ENCODE results near the gene FBXL22. TPM values are rescaled to one million over a fixed set of nuclear protein-coding genes. Genes with fewer than 3 reads are reported as not detected.

Gene FBXL22
- total and polyA plus RNA-seq, 2 experiments from 2014 or later: 0.26 TPM; not detected in 1

GRCh38 chr15:63595065-63595464 lies 2.1 kb upstream of the FBXL22 start:
- peaks cover 12% of the 10 kb centered on the region; the same call in 2 of the 3 replicates for H3K36me3 Mint-ChIP-seq (ENCODE audit: low read depth)
- peaks cover 9% of the 10 kb centered on the region for H3K27me3 ChIP-seq (ENCODE audit: insufficient read depth)
- peak; percentile 11; the same call in 2 of the 3 replicates for ATAC-seq
- TF ChIP-seq ZNF114 (CRISPR knock-in tag; IDR thresholded peaks at IDR 0.05): no peak
- no peak for TF ChIP-seq POLR2AphosphoS5 (IDR thresholded peaks at IDR 0.05; ENCODE audit: low read depth)
- TF ChIP-seq CTCF (conservative IDR thresholded peaks at IDR 0.05; ENCODE audit: low read depth in 2 of 2): no peak
- TF ChIP-seq CREB1 (CRISPR knock-in tag; IDR thresholded peaks at IDR 0.05; ENCODE audit: low read depth): no peak
- no peak for TF ChIP-seq NANOG (IDR thresholded peaks at IDR 0.05; ENCODE audit: borderline replicate concordance)
- no peak for TF ChIP-seq STAT1 (IDR thresholded peaks at IDR 0.05; ENCODE audit: unreplicated experiment)
- no peaks in the 10 kb centered on the region for H3K9me2 ChIP-seq (ENCODE audit: insufficient read depth)
- H3K27ac Mint-ChIP-seq: no peak overlapping the region
- H3K27me3 Mint-ChIP-seq (ENCODE audit: insufficient read depth, low read depth, poor library complexity): peaks cover 15% of the 10 kb centered on the region
- DNase-seq (ENCODE audit: low spot score): peak; percentile 29
- H3K4me1 ChIP-seq (ENCODE audit: insufficient read depth): peaks cover 15% of the 10 kb centered on the region
- H3K4me2 ChIP-seq: peak overlapping the region; percentile 8; the same call in 1 of the 2 replicates
- no peaks in the 10 kb centered on the region for H3K9me3 Mint-ChIP-seq
- no peak overlapping the region for H2AFZ ChIP-seq
- H3K79me2 ChIP-seq (replicated peaks; ENCODE audit: insufficient read depth): no peaks in the 10 kb centered on the region
- H3K4me3 Mint-ChIP-seq: no peak overlapping the region
- H3K36me3 ChIP-seq (ENCODE audit: insufficient read depth): no peaks in the 10 kb centered on the region
- no peak overlapping the region for H3K27ac ChIP-seq (ENCODE audit: low read depth)
- no peaks in the 10 kb centered on the region for H4K20me1 ChIP-seq (replicated peaks; ENCODE audit: insufficient read depth)
- H3F3A ChIP-seq (replicated peaks; ENCODE audit: low read depth): peaks cover 5% of the 10 kb centered on the region; the same call in 1 of the 2 replicates
- H3K4me3 ChIP-seq: no peak overlapping the region
- H3K4me1 Mint-ChIP-seq: peaks cover 38% of the 10 kb centered on the region

- H3K9me3 Mint-ChIP-seq: no peaks in the 10 kb centered on the region
- H3K36me3 ChIP-seq (ENCODE audit: insufficient read depth): no peaks in the 10 kb centered on the region
- no peak for DNase-seq (ENCODE audit: low spot score)
- no peak for ATAC-seq
- no peaks in the 10 kb centered on the region for H3K9me2 ChIP-seq (ENCODE audit: insufficient read depth)
- H3K4me1 Mint-ChIP-seq: peaks cover 39% of the 10 kb centered on the region
- H3F3A ChIP-seq (replicated peaks; ENCODE audit: low read depth): peaks cover 9% of the 10 kb centered on the region; the same call in 1 of the 2 replicates
- H2AFZ ChIP-seq: no peak overlapping the region
- H3K4me2 ChIP-seq: no peak overlapping the region
- no peak overlapping the region for H3K4me3 ChIP-seq
- H3K79me2 ChIP-seq (replicated peaks; ENCODE audit: insufficient read depth): no peaks in the 10 kb centered on the region
- peaks cover 18% of the 10 kb centered on the region for H3K27me3 Mint-ChIP-seq (ENCODE audit: insufficient read depth, low read depth, poor library complexity)
- peaks cover 15% of the 10 kb centered on the region for H3K27me3 ChIP-seq (ENCODE audit: insufficient read depth)
- H3K27ac Mint-ChIP-seq: no peak overlapping the region
- peaks cover 18% of the 10 kb centered on the region for H3K4me1 ChIP-seq (ENCODE audit: insufficient read depth)
- H4K20me1 ChIP-seq (replicated peaks; ENCODE audit: insufficient read depth): no peaks in the 10 kb centered on the region
- peaks cover 10% of the 10 kb centered on the region; the same call in 2 of the 3 replicates for H3K36me3 Mint-ChIP-seq (ENCODE audit: low read depth)
- H3K27ac ChIP-seq (ENCODE audit: low read depth): no peak overlapping the region
- no peak overlapping the region for H3K4me3 Mint-ChIP-seq
- TF ChIP-seq REST (IDR thresholded peaks at IDR 0.05; ENCODE audit: unreplicated experiment): no peak
- no peak for TF ChIP-seq EZH2phosphoT487 (IDR thresholded peaks at IDR 0.05; ENCODE audit: unreplicated experiment)
- no peak for TF ChIP-seq ETS1 (IDR thresholded peaks at IDR 0.05)
- TF ChIP-seq ZNF114 (CRISPR knock-in tag; IDR thresholded peaks at IDR 0.05): no peak
- no peak for TF ChIP-seq ZNF331 (CRISPR knock-in tag; IDR thresholded peaks at IDR 0.05; ENCODE audit: low read depth)
- TF ChIP-seq CTCF (conservative IDR thresholded peaks at IDR 0.05; ENCODE audit: low read depth in 2 of 2): no peak
These were observed 1.5 kb upstream of the FBXL22 start for GRCh38 chr15:63595688-63596087.

Data from GM23338 (cell line).